CD4-positive, alpha-beta memory T cell (primary cell): ENCODE measurements around the gene KIF18A. TPM values are rescaled to one million over a fixed set of nuclear protein-coding genes. Genes with fewer than 3 reads are reported as not detected.
A peak's percentile ranks its signal among the peaks of the same experiment; 100 is the strongest.

ENCODE experiments used
- CTCF ChIA-PET: fragments of 350-600 bp; sonication (Branson Sonifier 250); formaldehyde crosslinking; loops from one replicate; lab custom pipeline; 2021; ENCODE audit warnings: inconsistent platforms; ENCODE audit not compliant: partially characterized antibody; lab: Charles Lee
- POLR2A ChIA-PET: fragments of 350-600 bp; sonication (Branson Sonifier 250); formaldehyde crosslinking; loops from one replicate; lab custom pipeline; 2021; ENCODE audit not compliant: partially characterized antibody; lab: Charles Lee
- DNase-seq, 5 donors: peaks; one replicate each; pipeline versions ENCODE4 v3.0.0 to v3.0.0-alpha.2; 2020 to 2022; ENCODE audit warnings: mixed read lengths in 1 of 5
- H3K27ac ChIP-seq: one replicate; pipeline ENCODE4 v1.7.0; 2013; ENCODE audit warnings: low read depth, low read length
- H3K27me3 ChIP-seq: 2 replicates; pipeline ENCODE4 v1.7.0; 2013; ENCODE audit warnings: mild to moderate bottlenecking, low read length, moderate library complexity; ENCODE audit not compliant: insufficient read depth
- H3K36me3 ChIP-seq: 2 replicates; pipeline ENCODE4 v1.7.0; 2013; ENCODE audit warnings: mild to moderate bottlenecking, low read length, moderate library complexity; ENCODE audit not compliant: insufficient read depth
- H3K4me1 ChIP-seq: 2 replicates; pipeline ENCODE4 v1.7.0; 2013; ENCODE audit warnings: mild to moderate bottlenecking, low read length, moderate library complexity; ENCODE audit not compliant: insufficient read depth
- H3K4me3 ChIP-seq, 2 donors: one replicate each; pipeline ENCODE4 v1.7.0; 2013; ENCODE audit warnings: low read length in 2 of 2, mild to moderate bottlenecking in 1 of 2
- H3K9me3 ChIP-seq, 2 donors: one replicate each; pipeline ENCODE4 v1.7.0; 2013; ENCODE audit warnings: low read length in 2 of 2, control low read depth in 1 of 2; ENCODE audit not compliant: control insufficient read depth in 1 of 2
- H3K27ac Mint-ChIP-seq, 7 donors: one replicate each; pipeline ENCODE4 v1.8.0; 2020 to 2021; ENCODE audit warnings: mixed read lengths in 7 of 7, mild to moderate bottlenecking in 6 of 7, inconsistent platforms in 3 of 7, moderate library complexity in 3 of 7
- H3K27me3 Mint-ChIP-seq, 2 donors: one replicate each; pipeline ENCODE4 v1.8.0; 2020 to 2021; ENCODE audit warnings: mixed read lengths in 2 of 2
- H3K36me3 Mint-ChIP-seq, 2 donors: one replicate each; pipeline ENCODE4 v1.8.0; 2020 to 2021; ENCODE audit warnings: mixed read lengths in 2 of 2, inconsistent platforms in 1 of 2, mild to moderate bottlenecking in 1 of 2
- H3K4me1 Mint-ChIP-seq, 4 donors: one replicate each; pipeline ENCODE4 v1.8.0; 2020 to 2021; ENCODE audit warnings: mixed read lengths in 4 of 4, mild to moderate bottlenecking in 1 of 4
- H3K4me3 Mint-ChIP-seq, 8 donors: one replicate each; pipeline ENCODE4 v1.8.0; 2020 to 2021; ENCODE audit warnings: mixed read lengths in 8 of 8, mild to moderate bottlenecking in 7 of 8, moderate library complexity in 6 of 8, inconsistent platforms in 3 of 8
- H3K9me3 Mint-ChIP-seq, 8 donors: one replicate each; pipeline ENCODE4 v1.8.0; 2020 to 2021; ENCODE audit warnings: mixed read lengths in 8 of 8, mild to moderate bottlenecking in 5 of 8, inconsistent platforms in 3 of 8, moderate library complexity in 1 of 8
- intact Hi-C: fragments of 100-400 bp; cut with micrococcal nuclease; formaldehyde crosslinking; loops from one replicate; pipeline ENCODE4 v1.15.1; 2023
- polyA plus RNA-seq, 2 donors: library from polyadenylated mRNA; unstranded; fragments of 300-500 nt; fragmentation: Illumina TruSeq; gene quantifications; one replicate each; pipeline ENCODE4 v1.2.3, GENCODE V29; 2021
- total RNA-seq, 2 experiments: library from RNA; stranded (reverse); gene quantifications; one replicate each; pipeline ENCODE4 v1.2.3, GENCODE V29; 2021

The KIF18A gene
- total RNA-seq, result 1 to 10 TPM in 1 of 2 experiments, under 1 TPM in 1; 0.81 to 1.1 TPM
- 1 to 10 TPM in 1 of 2 donors, under 1 TPM in 1; 0.50 to 1.7 TPM for polyA plus RNA-seq

DNA sequence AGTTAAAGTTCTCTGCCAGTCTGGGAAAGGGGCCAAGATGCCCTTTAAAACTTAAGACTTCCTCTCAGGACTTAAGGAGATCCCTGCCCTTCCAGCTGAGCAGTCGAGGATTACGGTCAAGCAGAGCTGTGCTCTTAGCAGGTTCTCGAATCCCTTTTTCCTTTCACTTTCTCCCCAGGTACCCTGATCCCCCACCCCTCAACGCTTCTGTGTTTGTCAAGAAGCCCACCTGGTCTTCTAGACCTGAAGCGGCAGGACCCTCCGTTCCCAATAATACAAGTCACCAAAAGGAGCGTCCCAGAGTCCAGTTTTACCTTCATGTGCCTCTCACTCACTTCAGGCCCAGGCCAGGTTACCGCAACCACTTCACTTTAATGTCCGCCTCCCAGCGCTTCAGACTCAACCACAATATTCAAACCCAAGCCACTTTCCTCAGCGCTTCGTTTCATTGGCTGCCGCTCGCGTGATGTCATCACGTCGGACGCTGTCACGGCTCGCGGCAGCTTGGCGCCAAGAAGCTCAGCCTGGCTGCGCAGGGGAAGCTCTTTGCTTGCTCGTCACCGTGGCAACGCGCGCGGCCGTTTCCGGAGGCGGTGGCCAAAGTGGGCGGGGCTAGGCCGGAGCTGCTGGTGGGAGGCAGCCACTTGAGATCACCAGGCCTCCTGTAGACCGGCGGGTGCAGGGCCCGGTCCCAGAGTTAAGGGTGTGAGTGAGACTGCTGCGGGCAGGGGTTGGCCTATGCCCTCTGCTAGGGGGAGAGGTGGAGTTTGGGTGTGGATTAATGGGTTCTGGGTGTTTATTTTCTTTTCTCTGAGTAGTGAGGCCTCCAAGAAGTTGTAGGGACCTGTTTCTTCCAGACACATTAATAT is at the start of gene KIF18A, which contains the start of gene METTL15:
Gene KIF18A, minus strand, starts transcription at position 407 of the 869 bp plus-strand sequence. CDS start 10,209 bp downstream, outside the sequence.
Gene METTL15, plus strand, starts transcription at position 639 of the 869 bp plus-strand sequence. CDS start 4,947 bp downstream, outside the sequence.
- DNase-seq, result peak; percentile 96 to 98 (median 97)
- Histone ChIP-seq H3K4me3 (peak within 1 kb of the TSS; percentile 64 to 74), H3K9me3 (no peaks in the 10 kb centered on the region), H3K27me3 (no peaks in the 10 kb centered on the region), H3K36me3 (no peaks in the 10 kb centered on the region), H3K27ac (peak within 1 kb of the TSS; percentile 88), H3K4me1 (peaks cover 62% of the 10 kb centered on the region)
- peak within 1 kb of the TSS; percentile 91 to 99 (median 94) for H3K4me3 Mint-ChIP-seq
- ChIA-PET POLR2A (interaction anchor here (0.6 to 1.0 kb wide), 4 partner anchors 8 to 29 kb away, joined by 3 to 4 read pairs (median 3); no protein-coding TSS in a partner anchor), CTCF (interaction anchor here (0.7 to 1.6 kb wide), 3 partner anchors 10 to 28 kb away, joined by 3 to 7 read pairs (median 3); no protein-coding TSS in a partner anchor)
- intact Hi-C loops, result loop anchor here (1.0 to 2.0 kb wide), 2 partner anchors 602 to 745 kb away; partner anchors contain the start of genes CCDC34 and LIN7C
- peaks cover 0 to 2% (median 0%) of the 10 kb centered on the region in 8 donors for H3K9me3 Mint-ChIP-seq
- H3K27me3 Mint-ChIP-seq, result no peaks in the 10 kb centered on the region
- peaks cover 4 to 23% of the 10 kb centered on the region in 2 donors for H3K36me3 Mint-ChIP-seq
- peak within 1 kb of the TSS; percentile 95 to 100 (median 99) for H3K27ac Mint-ChIP-seq
- H3K4me1 Mint-ChIP-seq, result peaks cover 36 to 71% (median 54%) of the 10 kb centered on the region in 4 donors

DNA sequence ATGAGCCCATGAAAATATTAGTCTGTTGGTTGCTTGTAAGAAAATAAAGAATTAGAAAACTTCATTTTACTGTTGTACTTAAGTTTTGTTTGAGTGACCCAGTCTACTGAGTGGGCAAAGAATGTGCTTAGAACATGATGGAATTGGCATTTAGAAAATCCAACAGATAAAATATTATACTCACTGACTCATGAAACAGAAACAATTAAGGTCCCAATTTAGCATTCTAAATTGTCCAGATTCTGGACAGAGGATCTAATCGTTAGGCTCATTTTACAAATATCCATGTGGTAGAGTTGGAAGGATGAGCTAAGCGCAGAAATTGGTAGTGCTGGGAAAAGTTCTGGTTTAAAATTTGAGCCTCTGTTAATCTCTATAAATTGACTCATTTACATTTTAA is 45.6 kb upstream of the KIF18A start:
- DNase-seq, result no peak
- no peaks in the 10 kb centered on the region for H3K9me3 ChIP-seq
- no peaks in the 10 kb centered on the region for H3K27me3 Mint-ChIP-seq
- no peak overlapping the region for H3K27ac Mint-ChIP-seq
- H3K27ac ChIP-seq, result no peak overlapping the region
- no peaks in the 10 kb centered on the region for H3K36me3 ChIP-seq
- CTCF ChIA-PET, result no interaction called here
- H3K36me3 Mint-ChIP-seq, result peaks cover 20 to 48% of the 10 kb centered on the region in 2 donors
- peaks cover 0 to 2% (median 0%) of the 10 kb centered on the region in 8 donors for H3K9me3 Mint-ChIP-seq
- intact Hi-C loops, result no loop called here
- H3K4me3 Mint-ChIP-seq, result no peak overlapping the region
- peaks cover 0 to 5% (median under 1%) of the 10 kb centered on the region in 4 donors for H3K4me1 Mint-ChIP-seq
- no peak overlapping the region for H3K4me3 ChIP-seq
- no peaks in the 10 kb centered on the region for H3K27me3 ChIP-seq
- no peaks in the 10 kb centered on the region for H3K4me1 ChIP-seq
- POLR2A ChIA-PET, result no interaction called here

DNA sequence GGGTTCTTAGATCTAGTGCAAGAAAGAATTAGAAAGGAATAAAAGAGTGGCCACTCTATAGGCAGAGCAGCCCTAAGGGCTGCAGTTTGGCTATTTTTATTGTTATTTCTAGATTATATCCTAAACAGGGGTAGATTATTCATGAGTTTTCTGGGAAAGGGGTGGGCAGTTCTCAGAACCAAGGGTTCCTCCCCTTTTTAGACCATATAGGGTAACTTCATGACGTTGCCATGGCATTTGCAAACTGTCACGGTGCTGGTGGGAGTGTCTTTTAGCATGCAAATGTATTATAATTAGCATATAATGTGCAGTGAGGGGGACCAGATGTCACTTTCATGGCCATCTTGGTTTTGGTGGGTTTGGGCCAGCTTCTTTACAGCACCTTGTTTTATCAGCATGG is 44.8 kb upstream of the KIF18A start:
- CTCF ChIA-PET, result no interaction called here
- Mint-ChIP-seq H3K9me3 (peaks cover 0 to 4% (median 0%) of the 10 kb centered on the region in 8 donors), H3K27me3 (no peaks in the 10 kb centered on the region), H3K4me1 (peaks cover 0 to 4% (median under 1%) of the 10 kb centered on the region in 4 donors), H3K36me3 (peaks cover 14 to 39% of the 10 kb centered on the region in 2 donors), H3K4me3 (no peak overlapping the region), H3K27ac (no peak overlapping the region)
- no peaks in the 10 kb centered on the region for H3K36me3 ChIP-seq
- H3K9me3 ChIP-seq, result no peaks in the 10 kb centered on the region
- H3K27ac ChIP-seq, result no peak overlapping the region
- intact Hi-C loops, result no loop called here
- POLR2A ChIA-PET, result no interaction called here
- H3K4me1 ChIP-seq, result no peaks in the 10 kb centered on the region
- H3K4me3 ChIP-seq, result no peak overlapping the region
- DNase-seq, result no peak
- H3K27me3 ChIP-seq, result no peaks in the 10 kb centered on the region

DNA sequence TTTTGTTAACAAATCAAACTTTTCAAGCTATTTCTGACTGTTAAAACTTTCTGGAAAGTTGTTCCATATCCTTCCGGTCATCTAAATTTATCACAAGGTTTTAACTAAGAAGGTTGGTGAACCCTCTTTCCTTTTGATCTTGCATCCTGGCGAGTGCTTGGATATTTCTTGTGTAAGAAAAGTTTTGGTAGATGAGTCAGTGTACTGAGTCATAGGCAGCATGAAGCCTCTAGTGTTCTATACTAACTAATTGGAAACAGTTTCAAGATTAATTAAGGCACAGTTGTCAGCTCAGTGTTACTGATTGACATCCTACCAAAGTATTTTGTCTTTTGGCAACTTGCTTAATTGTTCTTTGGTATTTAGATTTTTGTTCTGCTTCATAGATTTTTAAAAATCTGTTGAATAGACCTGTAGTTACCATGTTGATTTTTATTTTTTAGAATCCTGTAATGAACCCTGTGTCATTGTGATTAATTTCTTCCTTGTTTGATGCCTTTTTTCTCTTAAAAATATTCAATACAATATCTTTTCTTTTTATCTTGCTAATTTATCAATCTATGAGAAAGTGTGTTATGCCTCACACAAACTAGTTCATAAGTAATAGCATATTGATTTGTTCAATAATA is 38.3 kb upstream of the KIF18A start:
- H3K4me1 Mint-ChIP-seq, result peaks cover 0 to 7% (median 2%) of the 10 kb centered on the region in 4 donors
- no peak overlapping the region for H3K4me3 Mint-ChIP-seq
- Histone ChIP-seq H3K27me3 (no peaks in the 10 kb centered on the region), H3K27ac (no peak overlapping the region), H3K4me1 (no peaks in the 10 kb centered on the region), H3K4me3 (no peak overlapping the region), H3K9me3 (no peaks in the 10 kb centered on the region), H3K36me3 (no peaks in the 10 kb centered on the region)
- no peak overlapping the region for H3K27ac Mint-ChIP-seq
- POLR2A ChIA-PET, result no interaction called here
- peaks cover 0 to 2% (median under 1%) of the 10 kb centered on the region in 8 donors for H3K9me3 Mint-ChIP-seq
- H3K27me3 Mint-ChIP-seq, result no peaks in the 10 kb centered on the region
- peaks cover 2 to 15% of the 10 kb centered on the region in 2 donors for H3K36me3 Mint-ChIP-seq
- intact Hi-C loops, result no loop called here
- no peak for DNase-seq
- CTCF ChIA-PET, result no interaction called here

DNA sequence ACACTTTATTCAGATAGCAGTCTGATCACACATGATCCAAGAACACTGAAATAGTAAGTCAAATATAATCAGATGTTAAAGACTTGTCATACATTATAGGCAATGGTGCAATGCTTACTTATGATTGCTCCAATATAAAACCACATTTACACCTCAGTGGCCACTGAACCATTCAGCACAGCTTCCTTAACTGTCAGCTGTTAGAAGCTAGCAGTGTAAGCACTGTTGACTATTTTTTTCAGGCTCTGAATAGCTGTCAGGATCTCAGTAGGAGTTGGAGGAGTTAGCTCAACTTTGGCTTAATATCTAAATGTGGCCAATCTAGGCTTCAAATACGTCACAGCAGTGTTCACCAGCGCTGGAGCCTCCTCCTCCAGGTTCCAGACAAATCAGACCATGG is 36.9 kb upstream of the KIF18A start:
- Mint-ChIP-seq H3K36me3 (peaks cover 6 to 21% of the 10 kb centered on the region in 2 donors), H3K4me3 (no peak overlapping the region), H3K27ac (no peak overlapping the region), H3K27me3 (no peaks in the 10 kb centered on the region), H3K4me1 (peaks cover 0 to 7% (median 3%) of the 10 kb centered on the region in 4 donors), H3K9me3 (peaks cover 0 to 15% (median 11%) of the 10 kb centered on the region in 8 donors)
- CTCF ChIA-PET, result no interaction called here
- Histone ChIP-seq H3K4me3 (no peak overlapping the region), H3K27ac (no peak overlapping the region), H3K36me3 (no peaks in the 10 kb centered on the region), H3K9me3 (no peaks in the 10 kb centered on the region), H3K4me1 (no peaks in the 10 kb centered on the region), H3K27me3 (no peaks in the 10 kb centered on the region)
- POLR2A ChIA-PET, result no interaction called here
- intact Hi-C loops, result no loop called here
- DNase-seq, result no peak

DNA sequence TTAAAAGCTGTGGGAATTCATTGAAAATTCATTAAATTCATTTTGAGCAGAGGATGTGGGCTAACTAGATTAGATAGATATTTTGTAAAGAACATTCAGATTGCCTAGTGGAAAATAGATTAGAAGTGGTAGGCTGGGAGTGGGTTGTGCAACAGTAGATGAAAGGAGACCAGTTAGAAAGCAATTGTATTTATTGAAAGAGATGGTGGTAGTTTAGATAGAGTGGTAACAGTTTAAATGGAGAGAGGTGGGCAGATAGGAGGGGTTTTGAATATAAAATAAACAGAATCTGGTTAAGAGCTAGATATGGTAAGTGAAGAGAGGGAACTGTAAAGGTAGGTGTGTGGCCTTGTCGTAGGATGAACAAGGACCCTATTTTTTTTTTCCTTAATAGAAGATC is 34.8 kb upstream of the KIF18A start:
- H3K27me3 ChIP-seq, result no peaks in the 10 kb centered on the region
- H3K4me3 Mint-ChIP-seq, result no peak overlapping the region
- H3K4me1 ChIP-seq, result no peaks in the 10 kb centered on the region
- ChIA-PET POLR2A (no interaction called here), CTCF (no interaction called here)
- H3K4me1 Mint-ChIP-seq, result peaks cover 0 to 5% (median 2%) of the 10 kb centered on the region in 4 donors
- H3K4me3 ChIP-seq, result no peak overlapping the region
- peaks cover 0 to 36% (median 25%) of the 10 kb centered on the region in 8 donors for H3K9me3 Mint-ChIP-seq
- no peaks in the 10 kb centered on the region for H3K36me3 ChIP-seq
- H3K9me3 ChIP-seq, result no peaks in the 10 kb centered on the region
- H3K27me3 Mint-ChIP-seq, result no peaks in the 10 kb centered on the region
- no peak for DNase-seq
- no peak overlapping the region for H3K27ac ChIP-seq
- peak overlapping the region in 1 of 7 donors; percentile 79 for H3K27ac Mint-ChIP-seq
- peaks cover 19 to 42% of the 10 kb centered on the region in 2 donors for H3K36me3 Mint-ChIP-seq
- intact Hi-C loops, result no loop called here
